Hepatocyte (in vitro differentiated cells): ENCODE measurements around the gene SEC23A.

ENCODE experiments used
- CTCF ChIP-seq: fragments of 200-600 bp; sonication (generic); IDR thresholded peaks from 2 replicates; pipeline ENCODE4 v1.5.1; 2016; ENCODE audit warnings: antibody characterized with exemption, mild to moderate bottlenecking; ENCODE audit not compliant: poor library complexity
- EZH2 ChIP-seq: fragments of 200-600 bp; sonication (generic); IDR thresholded peaks from 2 replicates; pipeline ENCODE4 v1.6.1; 2016; ENCODE audit warnings: antibody characterized with exemption, mild to moderate bottlenecking, borderline replicate concordance
- EZH2phosphoT487 ChIP-seq: fragments of 200-600 bp; sonication (generic); IDR thresholded peaks from one replicate; pipeline ENCODE4 v1.6.1; 2018; ENCODE audit warnings: antibody characterized with exemption, mild to moderate bottlenecking, low read depth, moderate library complexity; ENCODE audit not compliant: unreplicated experiment, severe bottlenecking

- no peak for TF ChIP-seq CTCF
- TF ChIP-seq EZH2: no peak
- no peak for TF ChIP-seq EZH2phosphoT487
Observed at GRCh38 chr14:39087493-39087892, 15.5 kb downstream of the SEC23A start.
